Right ventricle myocardium superior (tissue), 1 donor: ENCODE data around the gene CUL4A. TPM values are rescaled to one million over a fixed set of nuclear protein-coding genes. Genes with fewer than 3 reads are reported as not detected.

Source experiments
- ATAC-seq: fragments of 200-7000 bp; cut with Tn5 transposase; one replicate; pipeline ENCODE4 v1.9.1; 2020; ENCODE audit warnings: mild to moderate bottlenecking; ENCODE audit not compliant: poor library complexity
- DNase-seq: peaks from one replicate; pipeline ENCODE4 v3.0.0-alpha.2; 2020
- intact Hi-C: fragments of 100-400 bp; cut with DNase I; formaldehyde crosslinking; loops from one replicate; pipeline ENCODE4 v1.11.2; 2022
- total RNA-seq: library from RNA; stranded (reverse); fragmentation: NEBNext Ultra II Directional; extraction: Animal tissue kit (Norgen Biotek cat#: 25700); gene quantifications from one replicate; pipeline ENCODE4 v1.2.1, GENCODE V29; 2021
- donor health status: DM: no; HTN: yes; CAD: no; lungs with severe emphysema.

CUL4A gene
- total RNA-seq, 1 donor from 2014 or later, result 141 TPM

DNA sequence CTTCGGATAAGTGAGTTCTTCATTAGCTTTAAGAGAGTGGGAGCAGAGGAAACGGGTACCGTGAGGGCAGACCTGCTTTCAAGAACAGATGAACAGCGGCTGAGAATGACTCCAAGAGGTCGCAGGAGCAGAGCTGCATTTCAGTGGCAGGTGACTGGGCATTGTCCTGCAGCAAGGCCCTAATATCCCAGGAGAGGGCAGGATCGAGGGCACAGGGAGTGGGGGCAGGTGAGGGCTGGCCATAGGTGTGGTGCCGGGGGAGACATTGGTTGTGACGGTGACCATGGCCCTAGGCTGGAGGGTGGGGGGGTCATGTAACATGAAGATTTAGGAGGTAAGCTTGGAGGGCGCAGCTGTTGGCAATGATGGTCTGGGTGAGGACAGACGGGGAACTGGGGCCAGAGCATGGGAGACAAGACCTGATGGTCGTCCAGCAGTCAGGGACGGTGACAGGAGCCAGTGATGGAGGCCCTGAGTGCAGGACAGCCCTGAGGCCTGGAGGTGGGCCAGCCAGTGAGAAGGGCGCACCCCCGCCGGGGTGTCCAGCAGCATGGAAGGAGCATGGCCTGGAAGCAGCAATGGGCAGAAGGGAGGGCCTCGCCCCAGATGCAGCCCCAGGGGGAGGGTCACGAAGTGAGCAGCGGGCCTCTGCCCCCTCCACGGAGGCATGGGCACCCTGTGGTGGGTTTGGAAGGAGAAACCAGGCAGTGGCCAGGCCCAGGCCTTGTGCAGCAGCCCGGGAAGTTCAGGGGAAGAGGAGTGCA, 58.4 kb downstream of the CUL4A start:
- intact Hi-C loops, result no loop called here
- ATAC-seq (peak; percentile 26), DNase-seq (no peak)

DNA sequence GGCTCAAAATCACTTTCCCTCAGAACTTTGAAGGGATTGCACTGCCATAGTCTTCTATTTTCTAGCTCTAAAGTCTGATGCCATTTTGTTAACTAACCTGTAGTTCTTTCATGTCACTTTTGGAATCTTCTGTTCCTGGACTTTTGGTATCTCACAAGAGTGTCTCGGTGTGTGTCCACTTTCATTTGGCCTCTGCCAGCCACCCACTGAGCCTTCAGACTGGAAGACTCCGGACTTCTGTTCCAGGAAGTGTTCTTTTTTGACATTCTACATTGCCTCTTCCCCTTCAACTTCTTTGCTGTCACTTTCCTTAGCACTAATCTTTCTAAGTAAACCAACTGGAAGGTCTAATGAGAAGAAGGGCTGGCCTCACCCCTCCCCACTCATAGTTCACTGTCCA, 62.6 kb downstream of the CUL4A start:
- DNase-seq (no peak), ATAC-seq (no peak)
- intact Hi-C loops, result no loop called here

DNA sequence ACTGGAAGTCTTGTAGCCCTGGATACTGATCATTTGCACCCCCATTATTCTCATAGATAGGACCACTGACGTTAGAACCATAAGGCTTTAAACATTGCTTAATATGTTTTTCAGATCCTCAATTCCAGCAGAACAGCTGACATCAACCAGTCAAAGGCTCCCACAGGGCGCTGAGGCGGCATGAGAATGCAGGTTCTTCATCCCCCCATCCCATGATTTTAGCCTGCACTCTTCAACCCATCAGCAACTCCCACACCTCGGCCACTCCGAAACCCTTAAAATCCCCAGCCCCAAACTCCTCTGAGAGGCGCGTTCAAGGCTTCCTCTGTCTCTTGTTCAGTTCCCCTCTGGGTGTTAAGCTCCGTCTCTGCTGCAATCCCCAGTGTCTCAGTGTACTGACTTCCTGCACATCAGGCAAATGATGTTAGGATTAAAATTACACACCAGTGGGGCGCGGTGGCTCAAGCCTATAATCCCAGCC, 63.3 kb downstream of the CUL4A start:
- intact Hi-C loops, result no loop called here
- ATAC-seq, result peak; percentile 21
- DNase-seq, result no peak

DNA sequence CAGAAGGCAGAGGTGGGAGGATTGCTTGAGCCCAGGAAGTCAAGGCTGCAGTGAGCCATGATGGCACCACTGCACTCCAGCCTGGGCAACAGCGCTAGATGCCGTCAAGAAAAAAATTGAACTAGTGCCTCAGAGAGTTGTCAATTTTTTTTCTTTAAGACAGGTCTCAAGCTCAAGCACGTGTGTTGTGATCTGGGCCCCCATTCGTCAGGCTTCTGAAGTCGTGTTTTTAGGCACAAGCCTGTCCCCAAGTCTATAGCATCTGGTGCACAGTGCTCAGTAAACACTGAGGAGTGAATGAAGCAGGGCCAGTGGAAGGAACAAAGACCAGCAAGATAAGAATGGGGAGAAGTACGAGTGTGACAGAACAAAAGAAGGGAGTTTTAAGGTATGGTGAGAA, 63.9 kb downstream of the CUL4A start:
- intact Hi-C loops, result no loop called here
- ATAC-seq, result no peak

DNA sequence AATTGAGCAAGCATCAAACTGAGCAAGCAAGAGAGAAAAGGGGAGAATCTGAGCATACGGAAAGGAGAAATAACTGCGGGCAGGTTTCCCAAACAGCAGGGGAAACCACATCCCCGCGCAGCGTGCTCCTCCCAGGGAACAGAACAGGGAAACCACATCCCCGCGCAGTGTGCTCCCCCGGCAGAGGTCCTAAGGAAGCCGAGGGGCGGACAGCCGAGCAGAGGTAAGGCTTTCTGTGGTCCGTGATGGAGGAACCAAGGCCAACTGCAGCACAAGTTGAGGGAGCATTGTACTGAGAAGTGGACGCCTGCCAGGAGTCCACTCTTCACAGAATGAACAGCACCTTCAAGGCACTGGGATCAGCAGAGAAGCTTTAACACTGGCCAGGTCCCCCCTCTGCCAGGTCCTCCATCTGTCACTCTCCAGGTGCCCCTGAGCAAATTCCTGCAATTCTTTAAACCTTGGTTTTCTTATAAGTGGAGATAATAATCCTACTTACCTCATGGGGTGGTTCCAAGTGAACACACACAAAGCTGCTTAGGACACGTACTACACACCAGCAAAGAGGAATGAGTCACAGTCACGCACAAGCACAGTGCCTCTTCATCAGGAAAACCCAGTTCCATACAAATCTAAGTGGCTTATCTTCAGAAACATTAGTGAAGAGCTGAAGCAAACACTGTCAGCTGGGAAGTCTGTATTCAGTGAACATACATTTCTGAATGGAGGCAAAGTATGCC, 64.6 kb downstream of the CUL4A start:
- DNase-seq (peak; percentile 60), ATAC-seq (peak; percentile 41)
- intact Hi-C loops, result no loop called here

More for the DNA sequence above, 63.9 kb downstream of the CUL4A start:
- DNase-seq, result no peak

DNA sequence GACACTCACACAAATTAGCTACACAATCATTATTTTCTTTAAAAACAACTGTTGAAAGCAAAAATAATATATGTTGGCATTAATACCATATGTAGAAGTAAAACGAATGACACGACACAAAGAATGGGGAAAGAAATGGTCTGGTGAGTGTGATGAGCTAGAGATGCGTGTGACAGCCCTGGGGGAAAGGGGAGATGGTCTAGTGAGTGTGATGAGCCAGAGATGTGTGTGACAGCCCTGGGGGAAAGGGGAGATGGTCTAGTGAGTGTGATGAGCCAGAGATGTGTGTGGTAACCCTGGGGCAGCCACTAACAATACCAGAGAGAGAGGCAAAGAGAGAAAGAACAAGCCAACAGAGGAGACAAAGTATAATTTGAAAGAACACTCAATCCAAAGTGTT, 65.3 kb downstream of the CUL4A start:
- intact Hi-C loops, result no loop called here
- no peak for ATAC-seq
- DNase-seq, result no peak

DNA sequence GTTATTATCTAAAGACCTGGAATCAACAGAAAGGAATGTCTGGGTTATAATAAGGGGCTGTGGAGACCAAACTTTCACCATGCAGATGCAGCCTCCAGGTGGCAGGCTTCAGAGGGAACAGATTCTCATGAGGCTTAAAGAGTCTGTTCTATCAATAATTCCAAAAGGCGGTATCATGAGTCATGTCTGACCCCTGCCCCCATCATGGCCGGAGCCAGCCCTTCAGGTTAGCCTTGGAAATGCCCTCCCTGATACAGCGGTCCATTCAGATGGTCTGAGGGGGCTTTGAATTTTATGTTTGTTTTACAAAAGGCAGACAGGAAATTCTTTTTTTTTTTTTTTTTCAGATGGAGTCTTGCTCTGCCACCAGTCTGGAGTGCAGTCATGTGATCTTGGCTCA, 66.0 kb downstream of the CUL4A start:
- intact Hi-C loops, result no loop called here
- ATAC-seq (peak; percentile 75), DNase-seq (no peak)

DNA sequence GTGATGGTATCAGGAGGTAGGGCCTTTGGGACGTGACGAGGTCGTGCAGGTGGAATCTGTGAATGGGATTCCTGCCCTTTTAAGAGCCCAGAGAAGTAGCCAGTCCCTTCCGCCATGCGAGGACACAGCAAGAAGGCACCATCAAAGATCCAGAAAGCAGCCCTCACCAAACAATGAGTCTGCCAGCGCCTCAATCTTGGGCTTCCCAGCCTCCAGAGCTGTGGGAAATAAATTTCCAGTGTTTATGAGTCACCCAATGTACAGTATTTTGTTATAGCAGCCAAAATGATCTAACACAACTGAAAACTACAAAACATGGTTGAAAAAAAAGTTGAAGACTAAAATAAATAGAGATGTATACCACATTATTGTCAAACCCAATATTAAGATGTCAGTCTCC, 70.7 kb downstream of the CUL4A start:
- DNase-seq, result no peak
- ATAC-seq, result no peak
- intact Hi-C loops, result no loop called here

DNA sequence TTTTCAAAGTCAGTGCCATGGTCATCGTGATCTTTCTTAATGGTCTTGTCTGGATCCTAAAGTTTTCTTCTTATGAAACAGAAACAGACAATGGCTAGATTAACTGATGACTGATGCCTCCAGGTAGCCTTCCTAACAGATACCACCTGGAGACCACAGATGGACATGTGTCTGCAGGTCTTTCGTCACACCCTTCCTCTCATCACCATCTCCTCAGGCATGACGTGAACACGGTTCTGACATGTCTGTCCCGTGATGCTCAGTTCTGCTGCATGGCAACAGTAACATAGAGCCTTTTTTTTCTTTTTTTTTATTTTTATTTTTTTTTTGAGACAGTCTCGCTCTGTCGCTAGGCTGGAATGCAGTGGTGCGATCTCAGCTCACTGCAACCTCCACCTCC, 74.5 kb downstream of the CUL4A start:
- no peak for DNase-seq
- ATAC-seq, result no peak
- intact Hi-C loops, result no loop called here

DNA sequence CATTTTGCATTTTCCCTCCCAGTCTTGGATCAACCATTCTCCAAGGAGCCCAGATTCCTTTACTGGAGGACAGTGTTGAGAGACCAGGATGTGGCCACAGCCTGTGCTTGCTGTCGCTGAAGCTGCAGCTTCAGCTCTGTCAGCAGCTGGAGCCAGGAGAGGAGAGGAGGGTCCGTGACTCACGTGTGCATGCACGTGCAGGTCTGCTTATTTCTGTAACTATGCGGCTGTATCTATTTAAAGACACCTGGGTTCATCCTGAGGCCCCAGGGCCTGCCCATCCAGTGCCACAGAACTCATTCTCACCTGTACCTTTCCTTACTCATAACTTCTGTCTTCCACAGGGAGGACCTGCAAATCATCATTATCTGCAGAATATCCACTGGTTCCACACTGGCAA, 79.5 kb downstream of the CUL4A start:
- intact Hi-C loops, result no loop called here
- ATAC-seq, result no peak
- no peak for DNase-seq

DNA sequence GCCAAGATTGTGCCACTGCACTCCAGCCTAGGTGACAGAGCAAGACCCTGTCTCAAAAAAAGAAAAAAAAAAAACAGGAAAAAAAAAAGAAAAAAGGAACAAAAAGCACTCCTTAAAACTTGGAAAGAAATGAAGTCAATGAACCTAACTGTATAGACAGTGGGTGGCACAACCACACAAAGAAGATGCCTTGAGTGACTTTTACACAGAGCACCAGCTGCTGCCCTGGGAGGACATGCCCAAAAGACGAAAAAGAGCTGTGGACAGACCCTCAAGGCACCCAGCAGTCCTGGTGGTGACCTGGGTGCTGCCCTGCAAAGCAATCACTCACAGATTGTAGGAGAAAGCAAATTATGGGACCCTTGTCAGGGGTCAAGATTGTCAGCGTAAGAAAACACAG, 81.7 kb downstream of the CUL4A start:
- DNase-seq, result no peak
- ATAC-seq, result no peak
- intact Hi-C loops, result loop anchor here (10.0 kb wide), 1 partner anchor 104 kb away; no protein-coding TSS in a partner anchor

DNA sequence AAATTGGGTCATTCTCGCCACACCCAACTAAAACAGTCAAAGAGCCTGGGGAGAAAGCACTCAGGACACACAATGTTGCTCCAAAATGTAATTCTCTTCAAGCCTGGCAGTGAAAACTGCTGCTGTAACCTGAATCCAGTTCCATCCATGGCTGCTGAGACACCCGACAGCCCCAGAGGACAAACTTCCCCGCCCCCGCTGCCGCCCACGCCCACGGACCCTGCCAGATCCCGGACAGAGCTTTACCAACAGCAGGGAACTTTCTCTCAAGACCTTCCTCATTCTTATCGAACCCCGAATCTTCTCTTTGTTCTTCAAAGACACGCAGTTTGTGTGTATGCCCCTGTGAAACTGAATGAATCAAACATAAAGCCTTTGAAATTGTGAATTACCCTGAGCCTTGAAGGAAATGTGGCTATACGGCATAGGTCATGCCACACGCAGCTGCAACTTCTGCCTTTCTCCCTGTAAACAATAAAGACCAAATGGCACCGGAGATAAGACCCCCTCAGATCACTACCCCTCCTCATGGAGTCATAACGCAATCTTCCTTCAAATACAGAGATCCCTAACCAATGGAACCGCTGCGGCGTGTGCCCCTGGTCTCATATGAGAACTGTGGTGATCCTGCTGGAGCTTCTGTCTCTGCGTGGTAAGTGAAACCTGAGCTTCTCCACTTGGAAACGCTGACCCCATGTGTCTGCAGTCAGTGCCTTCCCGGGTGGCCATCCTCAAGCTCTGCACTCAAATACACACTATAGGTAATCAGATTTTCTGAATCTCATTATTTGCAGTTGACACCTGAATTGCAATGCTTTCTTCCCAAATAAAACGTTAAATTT, 82.8 kb downstream of the CUL4A start:
- ATAC-seq (no peak), DNase-seq (peak; percentile 51)
- intact Hi-C loops, result loop anchor here (10.0 kb wide), 1 partner anchor 103 kb away; no protein-coding TSS in a partner anchor

DNA sequence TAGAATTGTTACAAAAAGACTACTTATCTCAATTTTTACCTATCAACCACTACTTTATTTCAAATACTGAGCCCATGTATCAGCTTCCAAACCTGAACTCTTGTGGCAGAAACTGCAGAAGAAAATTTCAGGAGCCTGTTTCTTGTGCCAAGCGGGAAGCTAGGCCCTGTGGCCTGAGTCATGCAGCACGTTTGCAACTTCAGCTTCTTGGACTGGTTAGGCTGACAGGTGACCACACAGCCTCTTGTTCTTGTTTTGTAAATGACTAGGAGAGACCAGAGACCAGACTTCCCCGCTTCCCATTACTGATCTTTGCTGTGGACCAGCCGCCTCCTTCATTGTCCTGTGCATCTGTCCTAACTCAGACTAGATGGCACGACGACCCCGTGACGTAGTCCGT, 84.3 kb downstream of the CUL4A start:
- DNase-seq (no peak), ATAC-seq (no peak)
- intact Hi-C loops, result loop anchor here (10.0 kb wide), 1 partner anchor 101 kb away; no protein-coding TSS in a partner anchor

DNA sequence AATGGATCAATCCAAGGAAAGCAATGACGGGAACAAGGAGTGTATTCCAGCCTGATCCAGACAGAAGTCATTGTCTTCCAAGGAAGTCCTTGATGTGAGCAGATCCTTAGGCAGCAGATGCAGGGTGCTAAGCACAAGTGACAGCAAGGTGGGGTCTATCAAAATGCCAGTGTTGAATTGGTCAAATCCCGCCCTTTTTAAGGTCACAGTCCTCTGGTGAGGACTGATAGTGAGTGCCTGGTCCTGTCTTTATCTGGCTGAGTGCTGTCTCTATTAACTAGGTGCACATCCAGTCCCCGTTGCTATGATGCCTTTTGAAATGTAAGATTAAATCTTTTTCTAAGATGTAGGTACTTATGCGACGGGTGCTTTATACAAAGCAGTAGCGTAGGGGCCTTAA, 86.4 kb downstream of the CUL4A start:
- ATAC-seq (no peak), DNase-seq (no peak)
- intact Hi-C loops, result loop anchor here (10.0 kb wide), 1 partner anchor 99 kb away; no protein-coding TSS in a partner anchor

DNA sequence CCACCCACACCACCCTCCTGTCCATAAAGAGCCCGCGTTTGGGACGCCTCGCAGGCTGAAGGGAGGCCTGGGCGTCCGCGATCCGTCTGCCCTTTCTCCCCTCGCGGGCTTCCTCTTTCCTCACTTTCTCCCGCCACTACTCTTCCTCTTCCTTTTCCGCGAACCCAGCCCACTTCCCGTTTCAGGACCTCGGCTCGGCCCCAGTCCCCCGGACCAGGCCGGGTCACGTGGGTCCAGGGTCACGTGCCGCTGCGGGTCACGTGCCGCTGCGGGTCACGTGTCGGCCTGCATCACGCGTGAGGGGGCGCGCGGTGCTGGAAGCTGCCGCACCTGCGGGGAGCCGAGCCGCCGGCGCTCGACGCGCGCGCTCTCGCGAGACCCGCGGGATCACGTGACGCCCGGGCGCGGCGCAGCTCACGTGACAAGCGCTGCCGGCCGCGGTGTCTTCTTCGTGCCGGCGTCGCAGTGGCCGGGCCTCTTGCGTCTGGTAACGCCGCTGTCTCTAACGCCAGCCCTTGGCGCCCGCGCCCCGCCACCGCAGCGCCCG, 87.5 kb downstream of the CUL4A start, which contains the start of gene LAMP1:
LAMP1 (plus strand) TSS at position 417 of the 547 bp plus-strand sequence. CDS start 196 bp downstream, outside the sequence.
- DNase-seq (peak; percentile 99), ATAC-seq (peak; percentile 96)
- intact Hi-C loops, result loop anchor here (10.0 kb wide), 1 partner anchor 98 kb away; no protein-coding TSS in a partner anchor

DNA sequence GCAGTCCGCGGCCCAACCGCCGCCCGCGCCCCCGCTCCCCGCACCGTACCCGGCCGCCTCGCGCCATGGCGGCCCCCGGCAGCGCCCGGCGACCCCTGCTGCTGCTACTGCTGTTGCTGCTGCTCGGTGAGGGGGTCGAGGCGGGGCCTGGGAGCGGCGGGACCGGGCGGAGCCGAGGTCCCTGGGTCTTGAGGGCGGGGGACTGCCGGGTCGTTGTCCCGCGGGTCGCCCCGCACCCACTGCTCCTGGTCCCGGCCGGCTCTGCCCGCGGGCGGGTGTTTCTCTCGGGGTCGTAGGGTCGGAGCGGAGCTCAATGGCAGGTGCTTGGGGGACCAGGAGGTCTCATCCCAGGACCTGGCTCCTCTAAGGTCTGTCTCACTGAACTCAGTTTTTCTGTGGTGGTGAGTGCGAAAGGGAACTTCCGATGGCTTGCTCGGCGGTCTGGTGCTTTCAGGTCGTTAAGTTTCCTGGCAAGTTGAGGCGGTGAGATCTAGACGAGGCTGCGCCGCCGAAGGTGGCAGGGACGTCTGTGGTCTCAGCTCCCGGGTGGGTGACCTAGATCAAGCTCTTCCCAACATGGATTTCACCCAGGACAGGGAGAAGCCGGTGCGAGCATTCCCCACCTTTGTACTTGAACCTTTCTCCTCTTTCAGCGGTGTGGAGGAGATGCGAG, 88.1 kb downstream of the CUL4A start:
- DNase-seq (no peak), ATAC-seq (no peak)
- intact Hi-C loops, result loop anchor here (10.0 kb wide), 1 partner anchor 97 kb away; no protein-coding TSS in a partner anchor

DNA sequence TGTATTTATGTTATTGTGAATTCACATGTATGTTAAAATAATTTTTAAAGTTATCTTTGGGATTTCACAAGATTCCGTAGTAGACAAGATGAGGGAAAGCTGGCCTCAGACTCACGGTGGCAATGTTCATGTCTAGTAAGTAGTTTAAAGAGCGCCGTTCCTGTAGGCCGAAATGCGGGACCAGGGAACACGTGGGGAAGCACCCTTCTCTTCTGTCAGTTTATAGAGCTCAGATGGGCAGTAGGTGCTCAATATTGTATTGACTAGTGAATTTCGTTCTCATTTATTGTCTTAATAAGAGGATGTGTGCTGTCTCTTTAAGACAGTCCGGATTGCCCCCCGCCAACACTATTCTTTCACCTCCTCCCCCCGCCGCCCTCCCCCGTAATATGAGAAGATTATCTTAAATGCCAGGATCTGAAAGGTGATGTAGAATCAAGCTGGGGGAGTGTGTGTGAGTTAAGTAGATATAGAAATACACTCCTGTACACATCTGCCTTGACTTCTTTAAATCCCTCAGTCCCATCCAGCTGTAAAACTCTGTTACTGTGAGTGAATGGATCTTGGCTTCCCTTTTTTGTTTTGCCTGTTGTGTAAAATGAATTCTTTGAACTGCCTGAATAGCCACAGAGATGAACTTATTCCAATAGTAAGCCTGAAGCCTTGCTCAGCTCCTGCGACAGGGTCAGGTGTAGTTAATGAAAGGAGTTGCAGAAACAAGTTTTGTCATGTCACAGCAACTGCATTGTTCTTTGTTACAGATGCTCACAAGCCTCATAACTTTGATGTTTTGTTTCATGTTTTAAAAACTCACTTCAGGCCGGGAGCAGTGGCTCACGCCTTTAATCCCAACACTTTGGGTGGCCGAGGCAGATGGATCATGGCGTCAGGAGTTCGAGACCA, 88.9 kb downstream of the CUL4A start:
- DNase-seq (no peak), ATAC-seq (no peak)
- intact Hi-C loops, result loop anchor here (10.0 kb wide), 1 partner anchor 97 kb away; no protein-coding TSS in a partner anchor
